ENCODE data around the gene HTRA3.

HTRA3 gene

GRCh38 chr4:8280158-8280875 is 10.8 kb downstream of the HTRA3 start:
- DNase-seq (ENCODE audit: low read depth in 2 of 2), result no peak

GRCh38 chr4:8280876-8281440 is 11.4 kb downstream of the HTRA3 start:
- DNase-seq (ENCODE audit: low read depth in 2 of 2), result no peak

GRCh38 chr4:8281519-8282133 is 12.1 kb downstream of the HTRA3 start:
- DNase-seq (ENCODE audit: low read depth in 2 of 2), result no peak

- DNase-seq (ENCODE audit: low read depth in 2 of 2), result no peak
Observed at GRCh38 chr4:8282134-8282641, 12.6 kb downstream of the HTRA3 start.

- no peak for DNase-seq (ENCODE audit: low read depth in 2 of 2)
Observed at GRCh38 chr4:8282742-8283141, 13.2 kb downstream of the HTRA3 start.

- no peak for DNase-seq (ENCODE audit: low read depth in 2 of 2)
Observed at GRCh38 chr4:8283161-8283560, 13.6 kb downstream of the HTRA3 start.

- no peak for DNase-seq (ENCODE audit: low read depth in 2 of 2)
Observed at GRCh38 chr4:8283631-8284121, 14.1 kb downstream of the HTRA3 start.

- DNase-seq (ENCODE audit: low read depth in 2 of 2), result no peak
Observed at GRCh38 chr4:8284391-8284790, 14.8 kb downstream of the HTRA3 start.

- no peak for DNase-seq (ENCODE audit: low read depth in 2 of 2)
Observed at GRCh38 chr4:8285143-8285975, 15.8 kb downstream of the HTRA3 start.

- no peak for DNase-seq (ENCODE audit: low read depth in 2 of 2)
Observed at GRCh38 chr4:8285976-8286718, 16.6 kb downstream of the HTRA3 start.

GRCh38 chr4:8286719-8287342 is 17.3 kb downstream of the HTRA3 start:
- no peak for DNase-seq (ENCODE audit: low read depth in 2 of 2)

GRCh38 chr4:8287343-8288280 is 18.1 kb downstream of the HTRA3 start:
- no peak for DNase-seq (ENCODE audit: low read depth in 2 of 2)

GRCh38 chr4:8289151-8289750 is 19.7 kb downstream of the HTRA3 start:
- DNase-seq (ENCODE audit: low read depth in 2 of 2), result no peak

GRCh38 chr4:8289956-8290700 is 20.6 kb downstream of the HTRA3 start:
- DNase-seq (ENCODE audit: low read depth in 2 of 2), result no peak

- no peak for DNase-seq (ENCODE audit: low read depth in 2 of 2)
Observed at GRCh38 chr4:8290701-8290970, 21.1 kb downstream of the HTRA3 start.

GRCh38 chr4:8291036-8291682 is 21.6 kb downstream of the HTRA3 start:
- no peak for DNase-seq (ENCODE audit: low read depth in 2 of 2)

- DNase-seq (ENCODE audit: low read depth in 2 of 2), result no peak
Observed at GRCh38 chr4:8291701-8292477, 22.3 kb downstream of the HTRA3 start.

All from stimulated activated CD4-positive, alpha-beta T cell treated with anti-CD3 and anti-CD28 coated beads, Interleukin-1b, Interleukin-23, amount 100 ng/mL, for 4 hours (primary cell).